Central memory CD8-positive, alpha-beta T cell (primary cell): Measurements from ENCODE around the gene CDCP1.
"Not testable (repeated sequence)": the region's sequence is repeated elsewhere in the genome, so short reads cannot be mapped to it uniquely, and the experiment has no call there.

Source experiments
- ATAC-seq: fragments of 150-1000 bp; cut with Tn5 transposase; replicated peaks from 2 replicates; pipeline ENCODE4 v1.10.0; 2022; ENCODE audit warnings: mild to moderate bottlenecking, moderate FRiP score, moderate number of reproducible peaks; ENCODE audit not compliant: poor library complexity, severe bottlenecking; ENCODE audit errors: extremely low read depth
- DNase-seq, 2 donors: peaks; one replicate each; pipeline ENCODE4 v3.0.0; 2021; ENCODE audit warnings: low spot score in 2 of 2
- H3K27ac Mint-ChIP-seq: one replicate; pipeline ENCODE4 v1.8.0; 2022; ENCODE audit warnings: low read depth, mild to moderate bottlenecking, moderate library complexity, mixed read lengths
- H3K27me3 Mint-ChIP-seq: one replicate; pipeline ENCODE4 v1.8.0; 2022; ENCODE audit warnings: mixed read lengths
- H3K36me3 Mint-ChIP-seq: one replicate; pipeline ENCODE4 v1.8.0; 2022; ENCODE audit warnings: mild to moderate bottlenecking, moderate library complexity, mixed read lengths; ENCODE audit not compliant: insufficient read depth
- H3K4me1 Mint-ChIP-seq: one replicate; pipeline ENCODE4 v1.8.0; 2022; ENCODE audit warnings: mixed read lengths
- H3K4me3 Mint-ChIP-seq: one replicate; pipeline ENCODE4 v1.8.0; 2022; ENCODE audit warnings: mild to moderate bottlenecking, moderate library complexity, mixed read lengths
- H3K9me3 Mint-ChIP-seq: one replicate; pipeline ENCODE4 v1.8.0; 2022; ENCODE audit warnings: mixed read lengths

The CDCP1 gene

GRCh38 chr3:45166321-45166879 is 20.2 kb upstream of the CDCP1 start:
- ATAC-seq (no peak), DNase-seq (no peak)
- Mint-ChIP-seq H3K4me3 (no peak overlapping the region), H3K27ac (peak overlapping the region; percentile 91), H3K4me1 (peaks cover 11% of the 10 kb centered on the region), H3K36me3 (no peaks in the 10 kb centered on the region), H3K9me3 (no peaks in the 10 kb centered on the region), H3K27me3 (peaks cover 11% of the 10 kb centered on the region)

DNA sequence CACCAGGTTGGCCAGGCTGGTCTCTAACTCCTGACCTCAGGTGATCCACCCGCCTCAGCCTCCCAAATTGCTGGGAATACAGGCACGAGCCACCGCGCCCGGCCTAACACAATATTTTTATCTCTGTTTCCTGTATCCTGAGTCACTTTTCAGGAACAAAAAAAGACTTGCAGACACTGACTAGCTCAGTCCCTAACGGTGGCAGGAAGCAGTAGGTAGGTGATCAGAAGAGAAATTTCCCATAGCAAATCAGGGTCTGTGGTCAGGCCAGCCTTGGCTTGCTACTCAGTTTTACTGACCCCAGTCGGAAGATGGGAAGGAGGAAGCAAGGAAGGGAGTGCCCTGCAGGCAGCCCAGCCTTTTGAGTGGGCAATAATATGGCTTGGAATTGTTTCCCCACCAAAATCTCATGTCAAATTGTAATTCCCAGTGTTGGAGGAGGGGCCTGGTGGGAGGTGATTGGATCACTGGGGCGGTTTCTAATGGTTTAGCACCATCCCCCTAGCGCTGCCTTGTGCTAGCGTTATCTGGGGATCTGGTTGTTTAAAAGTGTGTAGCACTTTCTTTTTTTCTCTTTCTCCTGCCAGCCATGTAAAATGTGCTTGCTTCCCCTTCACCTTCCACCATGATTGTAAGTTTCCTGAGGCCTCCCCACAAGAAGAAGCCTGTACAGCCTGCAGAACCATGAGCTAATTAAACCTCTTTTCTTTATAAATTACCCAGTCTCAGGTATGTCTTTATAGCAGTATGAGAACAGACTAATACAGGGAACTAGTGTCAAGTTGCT is 19.5 kb upstream of the CDCP1 start:
- peaks cover 11% of the 10 kb centered on the region for H3K4me1 Mint-ChIP-seq
- no peaks in the 10 kb centered on the region for H3K36me3 Mint-ChIP-seq
- no peak for DNase-seq
- H3K9me3 Mint-ChIP-seq: no peaks in the 10 kb centered on the region
- H3K4me3 Mint-ChIP-seq: no peak overlapping the region
- ATAC-seq: no peak
- peaks cover 18% of the 10 kb centered on the region for H3K27me3 Mint-ChIP-seq
- no peak overlapping the region for H3K27ac Mint-ChIP-seq

DNA sequence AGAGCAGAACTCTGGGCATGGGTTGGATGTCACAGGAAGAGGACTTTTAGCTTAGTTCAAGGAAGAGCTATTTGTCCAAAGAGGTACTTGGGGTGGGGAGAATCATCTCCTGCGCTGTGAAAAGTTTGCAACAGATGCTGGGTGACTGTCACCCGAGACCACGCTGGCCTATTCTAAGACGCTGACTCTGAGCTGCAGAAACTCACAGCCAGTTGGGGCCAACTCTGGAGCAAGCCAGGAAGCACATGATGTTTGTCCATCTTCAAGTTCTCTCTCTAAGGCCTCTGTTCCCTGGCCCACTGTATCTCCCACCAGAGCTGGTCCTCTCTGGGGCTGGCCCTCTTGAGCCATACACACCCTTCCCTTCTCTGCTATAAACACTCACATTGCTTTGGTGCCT is 17.9 kb upstream of the CDCP1 start:
- Mint-ChIP-seq H3K27me3 (peaks cover 10% of the 10 kb centered on the region), H3K4me1 (peaks cover 11% of the 10 kb centered on the region), H3K4me3 (no peak overlapping the region), H3K9me3 (no peaks in the 10 kb centered on the region), H3K27ac (no peak overlapping the region), H3K36me3 (no peaks in the 10 kb centered on the region)
- no peak for DNase-seq
- no peak for ATAC-seq

DNA sequence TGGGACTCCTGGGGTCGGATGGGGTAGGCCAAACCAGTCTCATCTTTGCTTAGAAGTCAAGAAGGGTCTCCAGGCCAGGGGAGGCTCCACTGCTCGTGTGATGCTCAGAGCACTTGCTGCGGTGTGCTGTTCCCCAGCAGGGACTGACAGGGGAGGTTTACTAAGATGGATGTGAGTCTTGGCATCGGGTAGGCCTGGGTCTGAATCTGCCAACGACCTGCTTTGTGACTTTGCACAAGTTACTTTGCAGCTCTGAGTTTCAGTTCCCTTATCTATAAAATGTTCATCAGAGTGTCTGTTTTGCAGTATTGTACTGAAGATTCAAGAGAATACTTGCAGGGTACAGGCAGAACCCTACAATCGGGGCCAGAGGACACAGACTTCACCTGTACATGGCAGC is 17.3 kb upstream of the CDCP1 start:
- Mint-ChIP-seq H3K36me3 (no peaks in the 10 kb centered on the region), H3K4me1 (peaks cover 11% of the 10 kb centered on the region), H3K4me3 (no peak overlapping the region), H3K27me3 (peaks cover 14% of the 10 kb centered on the region), H3K27ac (no peak overlapping the region), H3K9me3 (no peaks in the 10 kb centered on the region)
- no peak for DNase-seq
- no peak for ATAC-seq

GRCh38 chr3:45154641-45155147 is 8.5 kb upstream of the CDCP1 start:
- Mint-ChIP-seq H3K4me1 (no peaks in the 10 kb centered on the region), H3K9me3 (no peaks in the 10 kb centered on the region), H3K27ac (no peak overlapping the region), H3K36me3 (no peaks in the 10 kb centered on the region), H3K4me3 (no peak overlapping the region), H3K27me3 (peaks cover 45% of the 10 kb centered on the region)
- DNase-seq (no peak), ATAC-seq (no peak)

DNA sequence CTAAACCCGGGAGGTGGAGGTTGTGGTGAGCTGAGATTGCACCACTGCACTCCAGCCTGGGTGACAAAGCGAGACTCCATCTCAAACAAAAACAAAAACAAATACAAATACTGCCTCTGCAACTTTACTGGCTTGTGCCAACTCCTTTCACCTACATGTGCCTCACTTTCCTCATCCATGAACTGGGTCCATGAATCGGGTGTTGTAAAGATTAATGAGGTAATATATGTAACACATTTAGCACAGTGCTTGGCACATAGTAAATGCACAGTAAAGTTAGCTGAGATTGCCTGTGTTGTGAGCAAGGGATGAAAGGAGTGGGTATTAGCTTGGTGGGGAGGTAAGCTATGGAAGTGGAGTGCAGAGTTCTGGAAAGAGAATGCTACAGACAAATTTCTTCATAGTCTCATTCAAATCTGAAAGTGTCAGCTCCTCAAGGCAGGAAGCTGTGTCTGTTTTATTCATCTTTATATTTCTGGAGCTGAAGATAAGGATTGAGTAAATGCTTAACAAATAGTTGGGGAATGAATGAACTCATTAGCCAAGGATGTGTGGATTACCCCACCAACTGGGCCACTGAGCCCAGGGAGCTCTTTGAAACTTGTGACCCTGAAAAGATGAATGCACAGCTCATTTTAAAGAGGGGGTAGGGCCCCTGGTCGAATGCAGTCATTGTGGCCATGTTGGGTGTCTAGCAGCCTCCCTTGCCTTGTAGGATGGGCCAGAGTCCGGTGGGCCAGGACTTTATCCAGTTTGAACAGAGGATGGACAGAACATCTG is 7.7 kb upstream of the CDCP1 start:
- peaks cover 54% of the 10 kb centered on the region for H3K27me3 Mint-ChIP-seq
- no peaks in the 10 kb centered on the region for H3K4me1 Mint-ChIP-seq
- no peak overlapping the region for H3K27ac Mint-ChIP-seq
- DNase-seq (no peak), ATAC-seq (no peak)
- H3K9me3 Mint-ChIP-seq: no peaks in the 10 kb centered on the region
- no peaks in the 10 kb centered on the region for H3K36me3 Mint-ChIP-seq
- no peak overlapping the region for H3K4me3 Mint-ChIP-seq

DNA sequence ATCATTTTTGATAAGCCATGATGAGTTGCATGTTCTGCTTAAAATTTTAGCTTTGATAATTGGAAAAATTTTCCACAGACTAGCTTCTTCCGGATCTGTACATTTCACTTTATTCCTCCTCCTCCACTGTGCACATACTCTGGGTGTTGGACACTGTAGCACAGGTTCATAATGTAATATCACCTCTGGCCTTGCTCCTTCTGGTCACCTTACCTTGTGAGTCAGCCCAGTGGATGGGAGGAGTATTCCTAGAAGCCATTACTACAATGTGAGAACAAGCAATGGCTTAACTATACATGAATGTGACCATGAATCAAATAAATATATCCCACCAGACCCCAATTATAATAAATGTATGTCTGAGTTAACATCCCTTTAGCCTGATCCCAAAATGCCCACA is 6.1 kb upstream of the CDCP1 start:
- no peak for DNase-seq
- H3K27ac Mint-ChIP-seq: no peak overlapping the region
- H3K4me1 Mint-ChIP-seq: no peaks in the 10 kb centered on the region
- H3K4me3 Mint-ChIP-seq: no peak overlapping the region
- no peak for ATAC-seq
- peaks cover 54% of the 10 kb centered on the region for H3K27me3 Mint-ChIP-seq
- no peaks in the 10 kb centered on the region for H3K36me3 Mint-ChIP-seq
- no peaks in the 10 kb centered on the region for H3K9me3 Mint-ChIP-seq

GRCh38 chr3:45151100-45151499 is 4.9 kb upstream of the CDCP1 start:
- H3K4me3 Mint-ChIP-seq: no peak overlapping the region
- H3K36me3 Mint-ChIP-seq: peaks cover 2% of the 10 kb centered on the region
- no peaks in the 10 kb centered on the region for H3K9me3 Mint-ChIP-seq
- no peak overlapping the region for H3K27ac Mint-ChIP-seq
- peaks cover 5% of the 10 kb centered on the region for H3K4me1 Mint-ChIP-seq
- ATAC-seq: no peak
- no peak for DNase-seq
- H3K27me3 Mint-ChIP-seq: peaks cover 57% of the 10 kb centered on the region

DNA sequence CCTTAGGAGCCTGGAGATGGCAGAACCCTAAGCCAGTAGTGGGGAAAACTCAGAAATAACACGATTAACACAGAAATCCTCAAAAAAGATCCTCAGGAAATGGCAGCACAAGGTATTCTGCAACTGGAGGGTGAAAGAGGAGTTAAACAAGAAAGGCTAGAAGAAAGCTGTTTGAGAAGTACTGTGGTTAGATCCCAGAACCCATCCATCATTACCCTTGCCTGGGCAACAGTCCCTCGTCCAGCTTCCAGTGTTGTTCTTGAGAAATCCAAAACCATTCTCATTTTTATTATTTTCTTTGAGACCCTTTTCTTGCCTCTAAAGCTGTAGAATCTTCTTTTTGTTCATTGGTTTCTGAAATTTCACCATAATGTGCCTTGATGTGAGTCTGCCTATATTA is 2.7 kb upstream of the CDCP1 start:
- ATAC-seq (no peak), DNase-seq (no peak)
- Mint-ChIP-seq H3K27me3 (peaks cover 65% of the 10 kb centered on the region), H3K4me1 (peaks cover 12% of the 10 kb centered on the region), H3K4me3 (no peak overlapping the region), H3K36me3 (peaks cover 2% of the 10 kb centered on the region), H3K9me3 (no peaks in the 10 kb centered on the region), H3K27ac (no peak overlapping the region)

DNA sequence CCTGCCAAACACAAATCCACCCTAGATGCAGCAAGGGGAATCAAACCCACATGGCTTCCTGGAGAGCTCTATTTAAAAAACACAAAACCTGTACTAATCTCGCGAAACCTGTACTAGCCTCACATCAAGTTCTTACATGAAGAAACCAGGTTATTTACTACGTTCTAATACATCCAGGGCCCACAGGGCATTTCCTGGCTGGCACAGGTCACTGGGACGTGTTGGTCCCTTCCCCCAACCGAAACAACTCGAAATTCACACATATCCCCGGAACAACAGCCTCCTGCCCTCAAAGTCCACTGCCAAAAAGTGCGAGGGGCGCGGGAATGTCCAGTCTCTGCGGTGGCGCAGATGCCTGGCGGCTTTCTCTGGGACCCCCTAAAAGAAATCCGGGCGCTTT is 955 bp downstream of the CDCP1 start:
- no peak overlapping the region for H3K27ac Mint-ChIP-seq
- no peak for ATAC-seq
- peaks cover 91% of the 10 kb centered on the region for H3K27me3 Mint-ChIP-seq

DNA sequence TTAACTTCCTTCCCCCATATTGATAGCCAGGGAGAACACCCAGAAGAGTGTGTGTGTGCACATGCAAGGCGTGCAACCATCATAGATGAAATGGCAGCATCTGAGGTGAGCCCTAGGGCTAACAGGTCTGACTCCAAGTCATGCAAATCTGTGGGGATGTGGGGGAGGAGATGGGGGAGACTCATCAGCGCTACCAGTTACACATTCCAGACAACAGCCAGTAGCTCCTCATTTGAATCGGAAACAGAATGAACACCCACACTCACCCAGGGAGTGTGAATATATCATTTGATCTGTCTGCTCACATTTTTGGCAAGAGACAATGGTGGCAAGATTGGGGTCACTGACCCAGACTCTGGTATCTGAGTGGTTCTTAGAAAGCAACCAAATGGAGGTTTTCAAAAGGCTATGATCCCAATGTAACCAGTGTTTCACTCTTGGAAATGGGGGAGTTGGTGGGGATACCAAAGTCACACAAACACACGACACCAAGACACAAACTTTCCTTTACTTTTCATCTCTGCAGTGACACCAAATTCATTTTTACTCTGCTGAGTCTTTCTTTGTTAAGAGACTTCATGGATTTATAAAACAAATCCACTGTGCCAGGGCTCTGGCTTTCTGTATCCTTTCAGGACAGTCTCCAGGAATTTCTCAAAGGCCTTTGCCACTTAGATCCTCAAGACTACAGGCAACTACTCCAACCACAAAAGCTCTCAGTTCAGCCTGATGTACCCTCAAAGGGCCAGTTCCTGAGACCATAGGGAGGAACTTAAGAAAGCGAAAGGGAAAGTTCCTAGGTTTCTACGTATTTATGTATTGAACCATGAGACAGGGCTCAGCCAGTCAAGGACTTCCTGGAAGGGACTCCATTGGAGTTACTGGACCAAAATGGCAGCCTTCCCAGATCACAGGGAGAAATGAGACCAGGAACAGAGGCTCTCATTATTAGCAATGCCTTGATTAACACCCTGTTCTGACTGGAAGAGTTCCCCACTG is 2.2 kb downstream of the CDCP1 start:
- Mint-ChIP-seq H3K4me1 (peaks cover 12% of the 10 kb centered on the region), H3K27ac (no peak overlapping the region), H3K36me3 (peaks cover 3% of the 10 kb centered on the region), H3K9me3 (no peaks in the 10 kb centered on the region), H3K4me3 (no peak overlapping the region), H3K27me3 (peaks cover 78% of the 10 kb centered on the region)
- ATAC-seq (no peak), DNase-seq (no peak)

More for the DNA sequence above, 955 bp downstream of the CDCP1 start:
- peaks cover 12% of the 10 kb centered on the region for H3K4me1 Mint-ChIP-seq
- H3K36me3 Mint-ChIP-seq: peaks cover 2% of the 10 kb centered on the region
- H3K4me3 Mint-ChIP-seq: no peak overlapping the region
- no peaks in the 10 kb centered on the region for H3K9me3 Mint-ChIP-seq
- DNase-seq: no peak

DNA sequence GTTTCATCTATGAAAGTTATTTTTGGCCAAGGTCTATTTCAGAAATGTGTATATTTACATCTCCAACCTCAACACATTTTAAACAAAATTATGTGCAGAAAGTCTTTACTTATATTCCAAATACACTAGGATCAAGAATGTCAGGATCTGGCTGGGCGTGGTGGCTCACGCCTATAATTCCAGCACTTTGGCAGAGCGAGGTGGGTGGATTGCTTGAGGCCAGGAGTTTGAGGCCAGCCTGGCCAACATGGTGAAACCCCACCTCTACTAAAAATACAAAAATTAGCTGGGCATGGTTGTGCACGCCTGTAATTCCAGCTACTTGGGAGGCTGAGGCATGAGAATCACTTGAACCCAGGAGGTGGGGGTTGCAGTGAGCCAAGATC is 5.4 kb downstream of the CDCP1 start:
- not testable (repeated sequence) for H3K4me1 Mint-ChIP-seq, ATAC-seq, DNase-seq, H3K9me3 Mint-ChIP-seq, H3K4me3 Mint-ChIP-seq, H3K27ac Mint-ChIP-seq, H3K36me3 Mint-ChIP-seq
- peaks cover 46% of the 10 kb centered on the region for H3K27me3 Mint-ChIP-seq
